Neural progenitor cell (in vitro differentiated cells): ENCODE results near the gene UBB.

Experiments
- CTCF ChIP-seq: fragments of 200-600 bp; sonication (generic); IDR thresholded peaks from 2 replicates; pipeline ENCODE4 v1.5.1; 2017; ENCODE audit warnings: antibody characterized with exemption, mild to moderate bottlenecking
- EZH2 ChIP-seq: fragments of 200-600 bp; sonication (generic); IDR thresholded peaks from 2 replicates; pipeline ENCODE4 v1.6.1; 2017; ENCODE audit warnings: antibody characterized with exemption, mild to moderate bottlenecking, moderate library complexity

- TF ChIP-seq EZH2 (no peak), CTCF (no peak)
Observed at GRCh38 chr17:16349431-16349830, 31.5 kb upstream of the UBB start.
